ENCODE measurements around the gene RABGEF1. TPM values are rescaled to one million over a fixed set of nuclear protein-coding genes. Genes with fewer than 3 reads are reported as not detected.
"Not testable (repeated sequence)": the region's sequence is repeated elsewhere in the genome, so short reads cannot be mapped to it uniquely, and the experiment has no call there.

The RABGEF1 gene
- total RNA-seq, 4 donors from 2014 or later = 29.8 to 72.1 (median 49.5) TPM

DNA sequence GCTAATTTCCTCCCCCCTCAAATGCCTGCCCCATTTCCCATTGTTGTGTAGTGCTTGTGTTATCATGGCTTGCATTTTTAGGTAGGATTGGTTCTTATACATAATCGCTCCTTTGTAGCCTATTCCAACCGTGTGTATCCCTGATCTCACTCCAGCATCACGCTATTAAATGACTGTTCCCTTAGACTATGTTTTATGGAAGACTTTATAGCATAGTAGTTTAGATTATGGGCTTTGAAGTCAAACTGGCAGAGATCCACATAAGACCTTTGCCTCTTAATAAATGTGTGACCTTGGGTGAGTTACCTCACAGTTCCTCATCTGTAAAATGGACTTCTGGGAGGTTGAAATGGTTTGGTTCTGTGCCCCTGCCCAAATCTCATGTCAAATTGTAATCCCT is 5.4 kb upstream of the RABGEF1 start:
- TF ChIP-seq, protein P1, sequence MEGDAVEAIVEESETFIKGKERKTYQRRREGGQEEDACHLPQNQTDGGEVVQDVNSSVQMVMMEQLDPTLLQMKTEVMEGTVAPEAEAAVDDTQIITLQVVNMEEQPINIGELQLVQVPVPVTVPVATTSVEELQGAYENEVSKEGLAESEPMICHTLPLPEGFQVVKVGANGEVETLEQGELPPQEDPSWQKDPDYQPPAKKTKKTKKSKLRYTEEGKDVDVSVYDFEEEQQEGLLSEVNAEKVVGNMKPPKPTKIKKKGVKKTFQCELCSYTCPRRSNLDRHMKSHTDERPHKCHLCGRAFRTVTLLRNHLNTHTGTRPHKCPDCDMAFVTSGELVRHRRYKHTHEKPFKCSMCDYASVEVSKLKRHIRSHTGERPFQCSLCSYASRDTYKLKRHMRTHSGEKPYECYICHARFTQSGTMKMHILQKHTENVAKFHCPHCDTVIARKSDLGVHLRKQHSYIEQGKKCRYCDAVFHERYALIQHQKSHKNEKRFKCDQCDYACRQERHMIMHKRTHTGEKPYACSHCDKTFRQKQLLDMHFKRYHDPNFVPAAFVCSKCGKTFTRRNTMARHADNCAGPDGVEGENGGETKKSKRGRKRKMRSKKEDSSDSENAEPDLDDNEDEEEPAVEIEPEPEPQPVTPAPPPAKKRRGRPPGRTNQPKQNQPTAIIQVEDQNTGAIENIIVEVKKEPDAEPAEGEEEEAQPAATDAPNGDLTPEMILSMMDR (IDR thresholded peaks at IDR 0.05) = no peak

DNA sequence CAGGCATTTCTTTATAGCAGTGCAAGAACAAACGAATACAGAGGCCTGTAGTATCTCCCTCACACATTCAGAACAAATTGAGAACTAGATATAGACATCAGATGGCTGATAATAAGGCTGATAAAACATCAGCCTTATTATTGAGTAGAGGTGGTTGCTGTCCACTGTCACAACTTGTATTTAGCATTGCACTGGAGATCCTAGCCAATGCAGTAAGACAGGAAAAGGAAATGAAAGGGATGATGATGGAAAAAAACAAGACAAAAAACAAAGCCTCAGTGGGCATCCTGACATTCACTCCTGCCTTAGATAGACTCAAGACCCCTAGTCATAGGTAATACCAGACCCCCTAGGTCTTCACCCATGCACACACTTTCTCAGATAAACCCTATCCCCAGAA is 4.7 kb upstream of the RABGEF1 start:
- TF ChIP-seq, protein P1 (IDR thresholded peaks at IDR 0.05) = no peak
- ATAC-seq (ENCODE audit: low FRiP score) (no peak), DNase-seq (ENCODE audit: low spot score) (no peak)

More for the DNA sequence above, 5.4 kb upstream of the RABGEF1 start:
- no peak for ATAC-seq (ENCODE audit: low FRiP score)
- no peak for DNase-seq (ENCODE audit: low spot score)

DNA sequence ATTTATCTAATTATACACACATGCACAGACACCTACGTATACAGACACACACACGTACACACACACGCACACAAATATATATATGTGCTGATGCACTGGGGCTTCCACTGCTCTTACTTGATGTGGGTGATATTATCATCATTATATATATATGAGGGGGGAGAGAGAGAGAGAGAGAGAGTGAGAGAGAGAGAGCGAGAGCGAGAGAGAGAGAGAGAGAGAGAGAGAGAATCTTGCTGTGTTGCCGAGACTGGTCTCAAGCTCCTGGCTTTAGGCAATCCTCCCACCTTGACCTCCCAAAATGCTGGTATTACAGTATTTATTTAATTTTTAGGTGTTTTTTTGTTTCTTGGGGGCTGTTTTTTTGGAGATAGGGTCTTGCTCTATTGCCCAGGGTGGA is 3.6 kb upstream of the RABGEF1 start:
- no peak for ATAC-seq (ENCODE audit: low FRiP score)
- TF ChIP-seq, protein P1 (IDR thresholded peaks at IDR 0.05) = no peak
- no peak for DNase-seq (ENCODE audit: low spot score)

DNA sequence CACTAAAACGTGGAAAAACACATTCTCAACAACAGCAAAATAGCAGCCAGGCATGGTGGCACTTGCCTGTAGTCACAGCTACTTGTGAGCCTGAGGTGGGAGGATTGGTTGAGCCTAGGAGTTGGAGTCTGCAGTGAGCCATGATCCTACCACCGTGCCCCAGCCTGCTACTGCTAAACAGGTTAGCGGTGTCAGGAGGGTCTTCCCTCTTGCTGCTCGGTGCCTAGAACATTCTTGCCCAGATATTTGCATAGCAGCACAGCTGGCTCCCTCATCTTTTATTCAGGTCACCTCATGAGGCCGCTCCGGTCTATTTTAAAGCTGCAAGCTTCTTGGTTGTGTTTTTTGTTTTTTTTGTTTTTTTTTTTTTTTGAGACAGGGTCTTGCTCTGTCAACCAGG is 2.9 kb upstream of the RABGEF1 start:
- TF ChIP-seq, protein P1 (IDR thresholded peaks at IDR 0.05) = no peak
- ATAC-seq (ENCODE audit: low FRiP score) (no peak), DNase-seq (ENCODE audit: low spot score) (no peak)

DNA sequence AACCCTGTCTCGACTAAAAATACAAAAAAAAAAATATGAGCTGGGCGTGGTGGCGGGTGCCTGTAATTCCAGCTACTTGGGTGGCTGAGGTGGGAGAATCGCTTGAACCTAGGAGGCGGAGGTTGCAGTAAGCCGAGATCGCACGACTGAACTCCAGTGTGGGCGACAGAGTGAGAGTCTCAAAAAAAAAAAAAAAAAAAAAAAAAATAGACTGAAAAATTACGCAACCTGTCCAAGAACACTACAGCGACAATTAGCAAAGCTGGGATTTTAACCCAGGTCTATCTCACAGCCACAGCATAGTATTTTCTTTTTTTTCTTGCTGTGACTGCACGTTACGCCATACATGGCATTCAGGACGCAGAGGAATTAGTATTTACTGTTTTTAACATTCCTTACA is 1.1 kb upstream of the RABGEF1 start:
- no peak for DNase-seq (ENCODE audit: low spot score)
- no peak for ATAC-seq (ENCODE audit: low FRiP score)
- TF ChIP-seq, protein P1 (IDR thresholded peaks at IDR 0.05) = no peak

DNA sequence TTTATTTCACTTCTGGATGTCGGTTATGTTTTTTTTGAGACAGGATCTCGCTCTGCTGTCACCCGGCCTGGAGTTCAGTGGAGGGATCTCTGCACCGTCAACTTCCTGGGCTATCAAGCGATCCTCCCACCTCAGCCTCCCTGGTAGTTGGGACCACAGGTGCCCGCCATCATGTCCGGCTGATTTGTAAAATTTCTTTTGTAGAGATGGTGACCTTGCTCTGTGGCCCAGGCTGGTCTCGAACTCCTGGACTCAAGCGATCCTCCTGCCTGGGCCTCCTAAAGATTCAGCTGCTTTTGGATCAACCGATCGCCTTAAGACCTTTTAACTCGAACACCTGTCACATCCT is 606 bp upstream of the RABGEF1 start:
- ATAC-seq (ENCODE audit: low FRiP score) (no peak), DNase-seq (ENCODE audit: low spot score) (no peak)

DNA sequence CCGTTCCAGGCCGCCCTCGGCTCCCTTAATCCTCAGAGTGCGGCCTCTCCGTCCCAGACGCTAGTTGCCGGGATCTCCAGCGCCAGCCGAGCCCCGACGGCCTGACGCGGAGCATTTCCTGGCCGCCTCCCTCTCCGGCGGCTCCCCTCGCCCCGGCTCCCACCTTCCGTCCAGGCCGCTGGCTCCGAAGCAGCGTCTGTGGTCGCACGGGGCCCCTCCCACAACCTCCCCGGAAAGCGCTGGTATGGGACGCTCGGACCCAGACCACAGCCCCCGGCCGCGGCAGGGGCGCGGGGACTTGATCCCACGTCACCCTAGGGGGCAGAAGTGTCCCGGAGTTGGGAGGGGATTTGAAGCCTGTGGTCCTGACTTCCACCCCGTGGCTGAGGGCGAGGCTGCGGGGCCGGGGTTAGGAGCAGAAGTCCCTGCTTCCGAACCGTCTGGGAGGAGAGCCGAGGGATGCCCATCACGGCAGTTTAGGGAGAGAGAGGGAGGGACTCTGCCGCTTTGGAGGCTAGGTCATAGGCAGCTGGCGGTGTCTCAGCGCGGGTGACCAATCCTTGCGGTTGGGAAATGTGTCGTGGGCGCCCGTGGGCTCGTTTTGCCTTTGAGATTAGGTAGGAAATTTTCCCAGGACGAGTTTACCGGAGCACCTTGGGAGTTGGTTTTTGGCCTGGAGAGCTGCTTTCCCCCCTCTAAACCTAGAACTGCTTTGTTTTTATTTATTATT is 612 bp downstream of the RABGEF1 start:
- peak; percentile 66 for ATAC-seq (ENCODE audit: low FRiP score)
- DNase-seq (ENCODE audit: low spot score) = not testable (repeated sequence)

More for the DNA sequence above, 606 bp upstream of the RABGEF1 start:
- TF ChIP-seq, protein P1 (IDR thresholded peaks at IDR 0.05) = no peak
